EL (cell line): ENCODE data around the gene UAP1L1.
"Not testable (repeated sequence)": the region's sequence is repeated elsewhere in the genome, so short reads cannot be mapped to it uniquely, and the experiment has no call there.

Experiments
- DNase-seq: peaks from one replicate; pipeline ENCODE4 v3.0.0-alpha.2; 2016

The UAP1L1 gene

DNA sequence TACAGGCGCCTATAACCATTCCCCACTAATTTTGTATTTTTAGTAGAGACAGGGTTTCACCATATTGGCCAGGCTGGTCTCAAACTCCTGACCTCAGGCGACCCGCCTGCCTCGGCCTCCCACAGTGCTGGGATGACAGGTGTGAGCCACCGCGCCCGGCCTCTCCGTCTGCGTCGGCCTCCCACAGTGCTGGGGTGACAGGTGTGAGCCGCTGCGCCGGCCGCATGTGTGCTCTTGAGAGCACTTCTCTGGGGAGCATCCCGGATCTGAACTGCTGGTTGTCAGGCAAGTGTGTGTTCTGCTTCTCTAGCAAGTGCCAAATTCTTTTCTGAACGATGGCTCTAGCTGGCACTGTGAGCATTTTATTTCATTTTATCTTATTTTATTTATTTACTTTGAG lies 19.8 kb upstream of the UAP1L1 start:
- DNase-seq, result no peak

GRCh38 chr9:137058521-137059234 lies 18.6 kb upstream of the UAP1L1 start:
- DNase-seq, result no peak

GRCh38 chr9:137062384-137062783 lies 14.9 kb upstream of the UAP1L1 start:
- DNase-seq, result no peak

DNA sequence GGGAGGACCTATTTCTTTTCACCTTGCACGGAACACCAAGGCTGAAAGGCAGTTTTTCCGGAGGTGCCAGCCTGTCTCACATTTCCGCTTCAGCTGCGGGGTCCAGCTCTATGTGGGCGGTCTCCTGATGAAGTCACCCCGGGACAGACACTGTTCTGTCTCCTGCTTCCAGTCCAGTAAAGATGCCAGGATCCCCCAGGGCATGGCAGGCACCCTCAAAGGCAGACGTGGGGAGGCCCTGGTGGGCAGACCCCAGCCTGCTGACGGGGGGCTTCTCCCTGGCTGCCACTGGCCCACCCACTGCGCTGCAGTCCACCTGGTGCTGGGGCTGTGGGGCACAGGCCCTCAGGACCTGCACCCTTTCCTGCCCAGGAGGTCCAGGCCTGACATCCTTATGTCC lies 14.5 kb upstream of the UAP1L1 start:
- DNase-seq, result not testable (repeated sequence)

- no peak for DNase-seq
Observed at GRCh38 chr9:137063311-137064026, 13.8 kb upstream of the UAP1L1 start.

GRCh38 chr9:137064027-137064879 lies 13.1 kb upstream of the UAP1L1 start:
- DNase-seq, result peak; percentile 70

DNA sequence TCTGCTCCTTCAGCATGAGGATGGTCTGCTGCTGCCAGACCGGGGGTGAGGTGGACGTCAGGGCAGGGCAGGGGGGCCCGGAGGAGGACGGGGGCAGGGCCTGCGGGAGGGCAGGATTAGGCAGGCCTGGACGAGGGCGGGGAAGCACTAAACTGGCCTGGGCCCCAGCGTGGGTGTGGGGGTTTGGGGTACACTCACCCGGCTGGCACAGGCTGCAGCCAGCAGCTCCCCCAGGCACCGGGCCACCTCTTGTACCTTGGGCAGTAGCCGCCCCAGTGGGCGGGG lies 12.5 kb upstream of the UAP1L1 start:
- no peak for DNase-seq

DNA sequence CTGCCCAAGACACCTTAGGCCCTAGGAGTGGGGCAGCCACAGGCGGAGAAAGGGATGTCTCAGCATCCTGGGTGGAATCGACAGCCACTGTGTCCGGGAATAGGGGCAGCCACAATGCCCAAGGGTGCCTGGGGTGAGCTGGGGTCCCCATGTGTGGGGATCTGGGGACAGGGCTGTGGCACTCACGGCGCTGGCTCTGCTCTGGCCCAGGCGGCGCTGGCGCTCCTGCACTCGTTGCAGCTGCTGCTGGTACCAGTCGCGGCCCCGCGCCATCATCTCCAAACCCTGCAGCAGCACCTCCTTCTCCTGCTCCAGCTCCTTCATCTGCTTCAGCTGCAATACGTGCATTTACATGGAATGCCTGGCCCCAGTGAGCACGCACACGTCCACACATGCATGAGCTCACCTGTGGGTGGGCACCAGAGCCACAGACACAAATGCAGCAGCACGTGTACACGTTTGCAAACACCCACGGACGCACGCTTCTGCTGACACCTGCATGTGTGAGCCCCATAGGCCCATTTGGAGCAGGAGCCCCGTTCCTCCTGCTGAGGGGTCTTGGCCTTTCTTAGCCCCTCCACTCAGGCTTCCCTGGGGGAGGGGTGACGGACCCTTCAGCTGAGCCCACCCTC lies 11.9 kb upstream of the UAP1L1 start:
- DNase-seq, result no peak

GRCh38 chr9:137066096-137066861 lies 11.0 kb upstream of the UAP1L1 start:
- no peak for DNase-seq

GRCh38 chr9:137067860-137068538 lies 9.3 kb upstream of the UAP1L1 start:
- DNase-seq, result peak; percentile 75

GRCh38 chr9:137068539-137069507 lies 8.5 kb upstream of the UAP1L1 start:
- no peak for DNase-seq

DNA sequence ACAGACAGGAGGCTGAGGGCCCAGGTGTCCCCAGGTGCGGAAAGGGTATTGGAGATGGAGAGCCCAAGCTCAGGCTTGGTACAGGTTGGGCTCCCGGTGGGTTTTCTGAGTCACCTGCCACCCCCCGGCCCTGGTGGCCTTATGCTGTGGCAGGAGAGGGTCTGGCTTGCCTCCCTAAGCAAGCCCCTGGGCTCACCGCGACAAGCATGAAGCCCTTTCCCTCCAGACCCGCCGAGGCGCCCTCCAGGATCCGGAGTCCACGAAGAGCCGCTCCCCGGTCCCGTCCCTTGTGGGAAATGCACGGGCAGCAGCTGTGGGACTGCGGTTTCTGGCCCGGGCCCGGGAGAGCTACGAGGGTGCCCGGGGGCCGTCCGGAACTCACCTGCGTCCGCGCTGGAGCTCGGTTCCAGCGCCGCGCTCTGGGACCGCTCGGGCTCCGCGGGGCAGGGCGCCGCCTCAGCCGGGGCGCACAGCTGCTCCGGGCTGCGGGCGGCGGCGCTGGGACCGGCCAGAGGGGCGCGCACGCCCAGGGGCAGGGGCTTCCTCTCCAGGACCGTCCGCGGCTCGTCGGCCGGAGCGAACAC lies 7.7 kb upstream of the UAP1L1 start:
- DNase-seq, result no peak

DNA sequence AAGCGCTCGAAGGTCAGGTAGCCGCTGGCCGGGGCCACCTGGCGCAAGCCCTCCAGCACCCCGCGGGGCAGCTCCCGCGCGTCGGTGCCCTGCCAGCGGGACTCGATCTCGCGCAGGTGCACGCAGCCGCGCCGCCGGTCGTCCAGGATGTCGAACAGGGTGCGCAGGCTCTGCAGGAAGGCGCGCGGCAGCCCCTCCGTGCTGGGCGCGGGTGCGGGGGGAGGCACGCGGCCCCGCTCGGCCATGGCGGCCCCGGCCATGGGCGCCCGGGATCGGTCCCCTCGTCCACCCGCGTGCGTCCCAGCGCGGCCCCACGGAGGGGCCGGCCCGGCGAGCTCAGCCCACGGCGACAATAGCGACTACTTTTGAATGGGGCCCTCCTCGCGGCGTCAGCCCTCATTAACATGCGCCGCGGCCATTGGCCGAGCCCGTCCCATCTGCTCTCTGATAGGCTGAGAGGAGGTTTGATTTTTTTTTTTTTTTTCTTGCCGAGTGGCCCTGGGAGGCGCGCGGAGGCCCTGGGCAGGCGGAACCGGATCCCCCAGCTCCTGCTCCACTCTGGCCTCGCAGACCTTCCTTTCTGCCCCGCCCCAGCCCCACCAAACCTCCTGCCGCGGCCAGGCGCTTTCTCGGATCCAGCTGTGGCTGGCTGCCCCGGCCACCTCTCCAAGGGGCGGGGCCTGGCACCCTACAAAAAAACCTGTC lies 7.0 kb upstream of the UAP1L1 start, which contains the start of gene SAPCD2:
SAPCD2 (minus strand) TSS at position 357 of the 705 bp plus-strand sequence; CDS start at position 260, 97 bp downstream.
- peak; percentile 92 for DNase-seq

- no peak for DNase-seq
Observed at GRCh38 chr9:137070906-137071275, 6.4 kb upstream of the UAP1L1 start.

DNA sequence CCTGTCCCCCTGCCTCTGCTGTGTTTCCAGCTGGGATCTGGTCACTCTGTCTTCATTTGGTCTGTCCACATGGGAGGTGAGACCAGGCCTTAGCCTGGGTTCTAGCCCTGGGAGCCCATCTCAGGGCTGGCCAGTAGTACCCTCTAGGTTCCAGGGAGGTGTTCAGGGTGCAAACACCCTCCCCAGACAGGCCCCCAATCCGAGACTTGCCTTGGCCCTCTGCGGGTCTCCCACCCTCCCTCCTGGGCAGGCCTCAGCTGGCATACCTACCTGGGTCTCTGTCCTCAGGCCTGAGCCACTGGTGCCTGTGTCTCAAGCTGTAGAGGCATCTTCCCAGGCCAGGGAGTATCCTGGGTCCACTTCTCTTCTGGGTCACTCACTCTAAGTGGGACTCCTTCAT lies 6.0 kb upstream of the UAP1L1 start:
- no peak for DNase-seq

- DNase-seq, result no peak
Observed at GRCh38 chr9:137073992-137074399, 3.3 kb upstream of the UAP1L1 start.

GRCh38 chr9:137074657-137075274 lies 2.6 kb upstream of the UAP1L1 start:
- no peak for DNase-seq

GRCh38 chr9:137075275-137075775 lies 2.0 kb upstream of the UAP1L1 start:
- no peak for DNase-seq

DNA sequence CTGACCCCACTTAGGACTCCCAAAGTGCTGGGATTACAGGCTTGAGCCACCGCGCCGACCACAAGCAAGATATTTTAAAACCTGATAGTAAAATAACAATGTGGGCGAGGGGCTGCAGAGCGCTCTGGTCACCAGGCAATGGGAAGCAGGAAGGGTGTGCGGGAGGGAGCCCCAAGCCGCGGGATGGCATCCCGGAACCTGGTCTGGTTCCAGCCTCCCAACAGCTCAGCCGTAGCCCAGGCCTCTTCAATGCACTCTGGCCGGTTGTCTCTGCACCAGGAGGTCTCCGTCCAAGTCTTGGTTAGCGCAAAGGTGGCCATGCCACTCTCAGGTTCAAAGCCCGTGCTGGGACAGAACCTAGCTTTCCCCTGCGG lies 694 bp upstream of the UAP1L1 start:
- no peak for DNase-seq
